DND-41 (cell line): Measurements from ENCODE around the gene PRSS23.

ENCODE experiments used
- CTCF ChIP-seq: IDR thresholded peaks from 2 replicates; pipeline ENCODE4 v1.5.1; 2012; ENCODE audit warnings: borderline replicate concordance, low read length, moderate library complexity, mild to moderate bottlenecking; ENCODE audit not compliant: poor library complexity, severe bottlenecking; ENCODE audit errors: extremely low read depth
- EZH2 ChIP-seq: IDR thresholded peaks from 3 replicates; pipeline ENCODE4 v1.6.1; 2012; ENCODE audit warnings: borderline replicate concordance, low read depth, mild to moderate bottlenecking, moderate library complexity, low read length, inconsistent platforms; ENCODE audit not compliant: severe bottlenecking

- no peak for TF ChIP-seq CTCF
- TF ChIP-seq EZH2 = no peak
Measured at GRCh38 chr11:86815726-86816125, 15.4 kb downstream of the PRSS23 start.
